ENCODE results near the gene FAM111A.

Gene FAM111A

DNA sequence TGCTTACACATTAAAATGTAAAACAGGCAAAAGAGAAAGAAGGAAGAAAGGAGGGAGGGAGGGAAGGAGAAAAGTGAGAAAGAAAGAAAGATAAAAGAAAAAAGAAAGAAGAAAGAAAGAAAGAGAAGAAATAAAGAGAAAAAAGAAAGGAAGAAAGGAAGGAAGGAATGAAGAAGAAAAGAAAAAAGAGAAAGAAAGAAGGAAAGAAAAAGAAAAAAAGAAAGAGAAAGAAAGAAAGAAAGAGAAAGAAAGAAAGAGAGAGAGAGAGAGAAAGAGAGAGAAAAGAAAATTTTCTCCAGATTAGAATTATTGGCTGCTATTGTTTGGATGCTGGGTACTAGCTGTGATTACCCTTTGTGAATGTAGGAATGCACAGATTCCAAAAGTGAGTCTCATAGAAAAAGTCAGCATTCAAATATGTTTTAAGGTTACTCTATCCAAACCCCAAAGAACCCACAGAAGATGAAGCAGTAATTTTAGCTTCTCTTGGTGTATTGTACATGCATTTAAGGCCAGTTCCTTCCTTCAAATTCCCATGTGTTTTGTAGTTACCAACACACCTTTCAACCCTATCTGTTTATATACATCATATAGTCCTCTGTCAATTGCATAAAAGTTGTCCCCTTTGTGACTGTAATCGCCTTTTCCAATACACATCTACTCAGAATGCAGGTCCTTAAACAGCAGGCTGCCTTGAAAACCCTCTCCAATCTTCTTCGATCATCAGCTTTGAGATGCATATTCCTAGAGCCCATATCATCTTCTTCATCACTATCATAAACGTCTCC, 789 bp upstream of the FAM111A start:
- DNase-seq (ENCODE audit: low spot score), result no peak

- peak; percentile 18 for DNase-seq (ENCODE audit: low spot score)
Measured at GRCh38 chr11:59144096-59144495, 1.4 kb downstream of the FAM111A start.

DNA sequence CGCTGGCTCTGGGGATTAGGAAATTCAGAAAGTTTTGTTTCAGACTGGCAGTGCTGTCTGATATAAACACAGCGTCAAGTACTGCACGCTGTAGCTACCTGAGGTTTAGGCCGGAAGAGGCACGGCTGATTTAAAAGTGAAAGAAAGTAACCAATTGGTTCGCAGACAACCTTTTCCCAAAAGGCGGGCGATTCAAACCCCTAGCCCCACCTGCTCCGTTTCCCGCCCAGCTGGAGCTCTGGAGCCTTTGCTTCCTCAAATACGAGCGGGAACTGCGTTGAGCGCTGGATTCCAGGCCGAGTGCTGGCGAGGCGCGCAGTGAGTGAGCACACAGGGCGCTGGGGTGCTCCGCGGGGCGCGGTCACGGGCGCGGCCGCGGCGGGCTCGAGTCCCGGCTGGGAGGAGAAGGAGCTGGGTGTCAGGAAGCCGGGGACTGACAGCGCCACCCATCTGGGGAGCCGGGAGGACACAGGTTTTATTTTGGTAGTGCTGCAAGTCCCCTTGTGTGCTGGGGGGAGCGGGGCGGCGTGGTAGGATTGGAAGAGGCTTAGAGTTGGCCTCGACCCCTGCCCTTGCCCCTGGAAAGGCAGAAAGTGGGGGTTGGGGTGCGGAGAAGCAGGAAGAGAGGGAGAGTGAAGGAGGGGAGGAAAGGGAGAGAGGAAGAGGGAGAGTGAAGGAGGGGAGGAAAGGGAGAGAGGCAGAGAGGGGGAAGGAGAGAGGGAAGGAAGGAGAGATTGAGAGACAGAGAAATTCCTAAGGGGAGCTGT, 2.1 kb downstream of the FAM111A start:
- DNase-seq (ENCODE audit: low spot score), result peak; percentile 75

GRCh38 chr11:59145534-59145933, 2.9 kb downstream of the FAM111A start:
- DNase-seq (ENCODE audit: low spot score), result no peak

DNA sequence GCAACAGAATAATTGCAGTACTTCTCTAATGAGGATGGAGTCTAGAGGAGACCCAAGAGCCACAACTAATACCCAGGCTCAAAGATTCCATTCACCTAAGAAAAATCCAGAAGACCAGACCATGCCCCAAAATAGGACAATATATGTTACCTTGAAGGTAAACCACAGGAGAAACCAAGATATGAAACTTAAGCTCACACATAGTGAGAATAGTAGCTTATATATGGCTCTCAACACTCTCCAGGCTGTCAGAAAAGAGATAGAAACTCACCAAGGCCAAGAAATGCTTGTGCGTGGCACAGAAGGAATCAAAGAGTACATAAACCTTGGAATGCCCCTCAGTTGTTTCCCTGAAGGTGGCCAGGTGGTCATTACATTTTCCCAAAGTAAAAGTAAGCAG, 9.1 kb downstream of the FAM111A start:
- DNase-seq (ENCODE audit: low spot score), result no peak

GRCh38 chr11:59152312-59152951, 9.8 kb downstream of the FAM111A start:
- DNase-seq (ENCODE audit: low spot score), result no peak

DNA sequence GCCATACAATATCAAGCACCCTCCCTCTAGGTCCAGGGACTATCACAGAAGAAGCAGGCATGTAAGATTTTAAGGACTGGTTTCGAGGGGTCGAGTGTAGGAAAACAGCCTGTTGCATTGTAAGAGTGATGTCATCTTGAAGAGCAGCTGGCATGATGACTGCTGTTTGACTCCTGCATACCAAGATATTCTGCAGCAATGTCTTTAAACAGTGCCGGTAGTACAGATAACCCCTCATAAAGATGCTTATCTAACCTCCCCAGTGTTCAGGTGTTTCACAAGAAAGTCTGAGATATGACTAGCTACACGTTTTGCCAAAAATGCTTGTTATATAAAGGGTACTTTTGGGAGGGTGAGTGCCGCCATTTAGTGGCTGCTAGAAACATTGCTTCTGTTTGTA, 12.0 kb downstream of the FAM111A start:
- DNase-seq (ENCODE audit: low spot score), result no peak

DNA sequence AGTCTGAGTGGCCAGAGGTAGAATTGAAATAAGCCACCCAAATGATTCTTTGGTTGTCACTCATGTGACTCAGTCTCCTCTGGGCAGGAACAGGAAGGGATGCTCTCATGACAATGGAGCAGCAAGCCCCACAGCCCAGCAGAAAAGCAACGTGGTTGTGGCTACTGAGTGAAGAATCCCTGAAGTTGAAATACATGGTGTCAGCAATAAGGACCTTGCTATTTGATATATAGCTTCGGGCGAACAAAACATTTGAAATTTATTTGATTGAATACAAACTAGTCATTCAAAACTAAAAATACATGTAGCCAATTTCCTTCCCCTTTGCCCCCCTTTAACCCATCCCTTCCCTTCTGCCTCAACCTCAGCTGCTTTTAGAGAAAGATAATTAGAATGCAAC, 14.8 kb downstream of the FAM111A start:
- no peak for DNase-seq (ENCODE audit: low spot score)

DNA sequence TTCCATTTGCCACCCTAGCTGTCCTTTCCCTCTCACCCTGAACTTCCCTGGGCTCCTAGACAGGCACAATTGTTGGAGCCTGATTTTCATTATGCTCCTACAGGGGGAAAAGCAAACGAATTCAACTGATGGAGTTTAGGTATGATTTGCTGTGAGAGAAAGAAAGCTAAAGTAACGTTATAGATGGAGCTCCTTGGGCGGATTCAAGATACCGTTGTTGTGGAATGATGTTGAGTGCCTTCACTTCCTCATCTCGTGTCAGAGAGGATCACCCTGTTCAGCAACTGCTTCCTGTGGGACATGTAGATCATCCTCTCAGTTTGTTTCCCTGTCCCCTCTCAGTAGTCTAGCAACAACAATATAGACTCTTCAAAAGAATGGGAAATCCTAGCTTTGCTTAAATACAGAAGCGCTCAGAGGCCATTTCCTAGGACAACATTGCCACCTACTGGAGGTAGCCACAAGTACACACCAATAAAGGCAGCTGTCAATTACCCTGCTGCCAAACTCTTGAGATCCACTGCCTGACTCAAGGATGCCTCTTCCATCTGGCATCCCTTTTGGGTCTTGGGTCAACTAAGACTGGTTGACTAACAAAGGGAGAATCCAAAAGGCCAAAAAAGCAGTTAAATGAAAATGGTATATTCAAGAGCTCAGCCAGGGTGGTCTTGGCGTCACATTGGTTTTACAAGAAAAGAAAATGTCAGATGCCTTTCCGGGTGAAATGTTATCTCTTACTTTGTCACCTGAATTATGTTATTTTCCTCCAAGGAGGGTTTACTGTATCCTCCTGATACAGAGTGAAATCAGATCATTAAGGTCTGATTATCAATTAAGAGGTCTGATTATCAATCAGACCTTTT, 15.8 kb downstream of the FAM111A start:
- DNase-seq (ENCODE audit: low spot score), result peak; percentile 74

DNA sequence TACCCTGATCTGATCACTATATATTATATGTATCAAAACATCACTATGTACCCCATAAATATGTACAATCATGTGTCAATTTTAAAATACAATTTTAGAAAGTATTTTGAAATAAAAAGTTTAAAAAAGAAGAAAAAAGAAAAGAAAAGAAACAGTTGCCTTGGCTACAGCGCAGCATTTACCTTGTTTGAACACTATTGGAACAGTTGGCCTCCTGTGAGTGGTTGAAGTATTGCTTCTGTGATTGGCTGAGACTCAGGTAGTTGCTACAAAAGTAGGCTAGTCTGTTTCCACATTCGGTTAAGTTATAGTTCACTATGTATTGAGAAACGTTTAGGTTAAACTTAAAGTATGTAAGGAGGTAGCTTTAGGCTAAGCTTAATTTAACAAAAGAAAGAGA, 21.4 kb downstream of the FAM111A start:
- DNase-seq (ENCODE audit: low spot score), result no peak

GRCh38 chr11:59171508-59172322, 29.1 kb downstream of the FAM111A start, which contains the start of gene DTX4:
TSS of gene DTX4 (plus strand) at chr11:59172132. CDS start at chr11:59172596, 464 bp downstream.
- peak; percentile 78 for DNase-seq (ENCODE audit: low spot score)

DNA sequence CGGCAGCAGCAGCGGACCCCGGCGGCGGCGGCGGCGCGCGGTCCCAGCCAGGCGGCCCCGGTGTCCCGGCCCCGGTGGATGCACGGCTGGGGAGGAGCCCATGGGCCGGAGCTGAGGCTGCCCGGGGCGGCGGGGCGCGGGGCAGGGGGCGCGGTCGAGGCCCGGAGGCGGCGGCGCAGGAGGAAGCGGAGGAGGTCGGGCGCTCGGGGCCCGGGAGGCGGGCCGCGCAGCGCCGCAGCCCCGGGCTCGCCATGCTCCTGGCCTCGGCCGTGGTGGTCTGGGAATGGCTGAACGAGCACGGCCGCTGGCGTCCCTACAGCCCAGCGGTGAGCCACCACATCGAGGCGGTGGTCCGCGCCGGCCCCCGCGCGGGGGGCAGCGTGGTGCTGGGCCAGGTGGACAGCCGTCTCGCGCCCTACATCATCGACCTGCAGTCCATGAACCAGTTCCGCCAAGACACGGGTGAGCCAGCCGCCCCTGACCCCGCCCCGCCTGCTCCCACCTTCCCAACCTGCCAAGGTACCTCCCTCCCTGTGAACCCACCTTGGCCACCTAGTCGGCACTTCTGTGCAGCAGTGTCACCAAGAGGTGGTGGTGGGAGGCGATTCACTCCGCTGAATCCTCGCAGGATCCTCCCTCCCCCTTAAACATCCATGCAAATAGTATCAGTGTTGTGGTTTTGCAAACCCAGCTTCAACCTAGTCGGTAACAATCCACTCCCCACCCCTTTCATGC, 29.9 kb downstream of the FAM111A start:
- no peak for DNase-seq (ENCODE audit: low spot score)

DNA sequence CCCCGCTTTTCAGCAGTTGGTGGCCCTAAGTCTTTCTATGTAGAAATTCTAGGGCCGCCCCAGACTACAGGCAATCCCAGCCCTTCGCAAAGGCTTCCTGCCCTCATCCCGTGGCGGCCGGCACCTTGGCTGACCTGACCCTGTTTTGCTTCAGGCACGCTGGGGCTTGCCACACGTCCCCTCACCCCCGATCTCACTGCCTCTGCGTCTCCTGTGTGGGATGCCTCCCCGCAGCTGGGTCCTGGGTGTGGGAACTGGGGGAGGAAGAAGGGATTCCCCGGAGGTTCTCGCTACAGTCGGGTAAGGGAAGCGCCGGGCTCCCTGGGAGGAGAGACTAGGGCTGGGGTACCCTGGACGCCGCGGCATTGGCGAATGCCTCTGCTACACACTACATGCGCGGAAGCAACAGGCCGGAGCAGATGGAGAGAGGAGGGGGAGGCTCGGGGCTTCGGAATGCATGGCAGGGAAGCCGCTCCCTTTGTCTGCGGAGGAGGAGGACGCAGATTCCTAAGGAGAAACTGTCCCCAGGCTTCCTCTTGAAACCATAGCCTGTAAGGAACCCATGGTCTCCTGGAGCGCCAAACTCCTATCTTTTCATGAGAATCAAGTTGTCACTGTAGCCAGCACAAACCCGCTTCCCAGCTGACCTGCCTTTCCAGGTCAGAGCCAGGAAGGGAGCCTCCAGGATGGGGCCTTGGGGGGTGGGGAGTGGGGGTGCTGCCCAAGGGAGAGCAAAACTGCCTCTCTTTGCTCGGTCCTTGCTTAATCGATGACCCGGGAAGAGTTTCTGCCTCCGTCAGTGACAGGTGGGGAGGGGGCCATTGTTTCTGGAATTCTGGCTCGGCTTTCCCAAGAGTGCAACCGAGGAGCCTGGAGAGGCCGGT, 30.7 kb downstream of the FAM111A start:
- DNase-seq (ENCODE audit: low spot score), result no peak

GRCh38 chr11:59173964-59174663, 31.5 kb downstream of the FAM111A start:
- DNase-seq (ENCODE audit: low spot score), result no peak

GRCh38 chr11:59174664-59175033, 32.0 kb downstream of the FAM111A start:
- DNase-seq (ENCODE audit: low spot score), result no peak

DNA sequence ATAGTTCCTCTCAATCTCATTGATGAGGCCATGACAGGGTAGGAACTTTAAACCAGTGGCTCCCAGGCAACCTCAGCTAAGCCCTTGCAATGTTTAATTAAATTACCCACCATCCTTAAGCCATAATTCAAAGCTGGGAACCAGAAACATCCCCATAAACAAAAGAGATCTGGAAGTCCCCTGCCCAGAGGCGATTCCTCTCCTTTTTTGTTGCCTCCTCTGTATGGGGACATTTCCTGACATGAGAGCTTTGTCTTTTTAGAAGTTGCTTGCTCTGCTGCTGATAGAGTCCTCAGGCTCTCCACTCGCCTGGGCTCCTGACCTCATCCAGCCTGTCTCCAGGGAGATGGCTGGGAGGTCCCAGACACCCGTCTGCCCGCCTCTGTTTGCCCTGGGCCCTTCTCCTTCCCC, 32.4 kb downstream of the FAM111A start:
- DNase-seq (ENCODE audit: low spot score), result no peak

DNA sequence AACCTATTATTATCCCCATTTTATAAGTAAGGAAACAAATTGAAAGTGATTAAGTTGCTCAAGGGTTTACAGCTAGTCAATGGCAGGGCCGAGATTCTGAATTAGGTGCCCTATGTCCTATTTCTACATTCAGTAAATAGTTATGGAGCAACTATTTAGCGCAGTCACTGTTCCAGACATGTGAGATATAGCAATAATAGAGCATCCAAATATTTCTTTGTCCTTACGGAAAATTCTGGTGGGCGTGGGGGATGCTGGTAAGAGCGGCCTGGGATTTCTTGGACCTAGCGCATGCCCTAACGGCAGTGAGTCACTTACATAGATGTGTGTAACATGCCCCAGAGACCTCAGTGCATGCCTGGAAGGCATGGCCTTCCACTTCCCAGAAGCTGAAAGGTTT, 33.7 kb downstream of the FAM111A start:
- DNase-seq (ENCODE audit: low spot score), result no peak

GRCh38 chr11:59178402-59178801, 35.7 kb downstream of the FAM111A start:
- no peak for DNase-seq (ENCODE audit: low spot score)

DNA sequence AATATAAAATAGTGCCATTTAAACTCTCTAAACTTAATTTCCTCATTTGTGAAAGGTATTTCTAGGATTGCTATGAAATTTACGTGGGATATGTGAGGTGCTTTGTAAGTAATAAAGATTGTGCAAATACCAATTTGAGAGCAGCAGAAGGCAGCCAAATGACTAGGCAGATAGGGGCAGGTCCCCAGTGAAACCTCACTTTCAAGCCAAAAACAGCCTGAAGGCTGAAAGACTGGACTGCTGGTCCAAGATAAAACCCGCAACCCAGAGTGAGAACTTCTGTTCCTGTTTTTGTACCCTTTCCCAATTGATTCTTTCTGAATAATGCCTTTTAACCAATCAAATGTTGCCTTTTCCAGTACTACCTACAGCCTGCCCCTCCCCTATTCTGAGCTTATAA, 36.5 kb downstream of the FAM111A start:
- no peak for DNase-seq (ENCODE audit: low spot score)
